HEK293 (cell line): ENCODE data around the gene CSF1.

ENCODE experiments used
- CTCF ChIA-PET: fragments of 350-600 bp; formaldehyde crosslinking; extraction: SDS; loops from one replicate; lab custom pipeline; 2021; ENCODE audit warnings: antibody characterized with exemption; lab: Yijun Ruan, JAX
- POLR2A ChIA-PET: fragments of 300-600 bp; formaldehyde crosslinking; extraction: SDS; loops from one replicate; lab custom pipeline; 2020; ENCODE audit warnings: antibody characterized with exemption, inconsistent platforms; lab: Yijun Ruan, JAX
- H3K27ac ChIP-seq: fragments of 200-500 bp; sonication (Bioruptor generic); 2 replicates; pipeline ENCODE4 v1.5.1; 2014; ENCODE audit warnings: low read depth, low read length, control low read depth, inconsistent platforms; ENCODE audit errors: extremely low read depth
- H3K36me3 ChIP-seq, 2 experiments: fragments of 200-500 bp in 1 of 2; sonication (Bioruptor generic) in 1 of 2; 1 replicate in 1 of 2; 2 replicates in 1 of 2; pipeline ENCODE4 v1.5.1; 2014 to 2017; ENCODE audit warnings: inconsistent platforms in 2 of 2, low read length in 2 of 2; ENCODE audit not compliant: control insufficient read depth in 2 of 2, insufficient read depth in 1 of 2
- H3K4me1 ChIP-seq: fragments of 200-500 bp; sonication (Bioruptor generic); 2 replicates; pipeline ENCODE4 v1.5.1; 2014; ENCODE audit warnings: mild to moderate bottlenecking, low read length, inconsistent platforms; ENCODE audit not compliant: control insufficient read depth, insufficient read depth
- H3K4me3 ChIP-seq: 2 replicates; pipeline ENCODE4 v1.5.1; 2011; ENCODE audit warnings: low read depth, mild to moderate bottlenecking, control low read depth, low read length, moderate library complexity
- H3K9me3 ChIP-seq: fragments of 200-500 bp; sonication (Bioruptor generic); 2 replicates; pipeline ENCODE4 v1.5.1; 2014; ENCODE audit warnings: low read depth, low read length, inconsistent platforms; ENCODE audit not compliant: control insufficient read depth, insufficient read depth
- BCL11A ChIP-seq: fragments of 450-650 bp; formaldehyde crosslinking; IDR thresholded peaks from 2 replicates; pipeline ENCODE4 v1.5.1; 2016; ENCODE audit warnings: low read depth, missing biosample characterization, missing genetic modification characterization
- HOXA7 ChIP-seq: sonication (generic); formaldehyde crosslinking; IDR thresholded peaks from 2 replicates; pipeline ENCODE4 v1.8.1; 2022; ENCODE audit warnings: missing genetic modification reagents, borderline replicate concordance
- KLF16 ChIP-seq: fragments of 450-650 bp; formaldehyde crosslinking; IDR thresholded peaks from 2 replicates; pipeline ENCODE4 v1.5.1; 2017; ENCODE audit warnings: missing biosample characterization, missing genetic modification characterization
- SALL2 ChIP-seq: fragments of 450-650 bp; formaldehyde crosslinking; IDR thresholded peaks from 2 replicates; pipeline ENCODE4 v1.5.0; 2017; ENCODE audit warnings: missing biosample characterization, mild to moderate bottlenecking, missing genetic modification characterization, borderline replicate concordance
- TRIM28 ChIP-seq: IDR thresholded peaks from 2 replicates; pipeline ENCODE4 v1.6.1; 2011; ENCODE audit warnings: low read length, control low read depth, borderline replicate concordance
- WT1 ChIP-seq: fragments of 450-650 bp; formaldehyde crosslinking; IDR thresholded peaks from 2 replicates; pipeline ENCODE4 v1.5.1; 2016; ENCODE audit warnings: missing biosample characterization, missing genetic modification characterization
- ZBTB48 ChIP-seq: fragments of 450-650 bp; formaldehyde crosslinking; IDR thresholded peaks from 2 replicates; pipeline ENCODE4 v1.5.1; 2016; ENCODE audit warnings: missing biosample characterization, missing genetic modification characterization
- ZFP41 ChIP-seq: fragments of 450-650 bp; formaldehyde crosslinking; IDR thresholded peaks from 2 replicates; pipeline ENCODE4 v1.5.1; 2016; ENCODE audit warnings: missing biosample characterization, missing genetic modification characterization, borderline replicate concordance
- ZNF112 ChIP-seq: fragments of 450-650 bp; formaldehyde crosslinking; IDR thresholded peaks from 2 replicates; pipeline ENCODE4 v1.5.0; 2017; ENCODE audit warnings: missing biosample characterization, missing genetic modification characterization
- ZNF169 ChIP-seq: fragments of 450-650 bp; formaldehyde crosslinking; IDR thresholded peaks from 2 replicates; pipeline ENCODE4 v1.5.1; 2016; ENCODE audit warnings: missing biosample characterization, missing genetic modification characterization
- ZNF19 ChIP-seq: fragments of 450-650 bp; formaldehyde crosslinking; IDR thresholded peaks from 2 replicates; pipeline ENCODE4; 2016; ENCODE audit warnings: missing biosample characterization, missing genetic modification characterization, low read depth
- ZNF24 ChIP-seq: fragments of 450-650 bp; formaldehyde crosslinking; IDR thresholded peaks from 2 replicates; pipeline ENCODE4 v1.5.1; 2016; ENCODE audit warnings: missing biosample characterization, missing genetic modification characterization
- ZNF324 ChIP-seq: fragments of 450-650 bp; formaldehyde crosslinking; IDR thresholded peaks from 2 replicates; pipeline ENCODE4 v1.5.1; 2016; ENCODE audit warnings: missing biosample characterization, missing genetic modification characterization
- ZNF394 ChIP-seq: fragments of 450-650 bp; formaldehyde crosslinking; IDR thresholded peaks from 2 replicates; pipeline ENCODE4 v1.5.1; 2016; ENCODE audit warnings: missing biosample characterization, missing genetic modification characterization, mild to moderate bottlenecking, moderate library complexity, borderline replicate concordance
- ZNF555 ChIP-seq: fragments of 450-650 bp; formaldehyde crosslinking; conservative IDR thresholded peaks from 2 replicates; pipeline ENCODE4 v1.5.1; 2017; ENCODE audit warnings: missing biosample characterization, mild to moderate bottlenecking, missing genetic modification characterization, inconsistent platforms
- ZNF600 ChIP-seq: fragments of 450-650 bp; formaldehyde crosslinking; IDR thresholded peaks from 2 replicates; pipeline ENCODE4 v1.5.1; 2016; ENCODE audit warnings: missing biosample characterization, missing genetic modification characterization
- ZNF610 ChIP-seq: fragments of 450-650 bp; formaldehyde crosslinking; IDR thresholded peaks from 2 replicates; pipeline ENCODE4 v1.5.1; 2016; ENCODE audit warnings: missing biosample characterization, missing genetic modification characterization, borderline replicate concordance
- ZNF792 ChIP-seq: fragments of 450-650 bp; formaldehyde crosslinking; IDR thresholded peaks from 2 replicates; pipeline ENCODE4 v1.5.1; 2016; ENCODE audit warnings: missing biosample characterization, missing genetic modification characterization
- TF ChIP-seq, protein P1 (sequence below): fragments of 450-650 bp; formaldehyde crosslinking; IDR thresholded peaks from 2 replicates; pipeline ENCODE4 v1.5.1; 2016; ENCODE audit warnings: missing biosample characterization, missing genetic modification characterization
- TF ChIP-seq, protein P2 (sequence below): fragments of 450-650 bp; formaldehyde crosslinking; IDR thresholded peaks from 2 replicates; pipeline ENCODE4 v1.5.1; 2016; ENCODE audit warnings: missing biosample characterization, missing genetic modification characterization
- TF ChIP-seq, protein P3 (sequence below): fragments of 450-650 bp; formaldehyde crosslinking; IDR thresholded peaks from 2 replicates; pipeline ENCODE4 v1.5.1; 2017; ENCODE audit warnings: missing biosample characterization, missing genetic modification characterization
- TF ChIP-seq, protein P4 (sequence below): fragments of 450-650 bp; IDR thresholded peaks from 2 replicates; pipeline ENCODE4 v1.5.1; 2018; ENCODE audit warnings: missing biosample characterization, mild to moderate bottlenecking, missing genetic modification characterization

CSF1 gene

DNA sequence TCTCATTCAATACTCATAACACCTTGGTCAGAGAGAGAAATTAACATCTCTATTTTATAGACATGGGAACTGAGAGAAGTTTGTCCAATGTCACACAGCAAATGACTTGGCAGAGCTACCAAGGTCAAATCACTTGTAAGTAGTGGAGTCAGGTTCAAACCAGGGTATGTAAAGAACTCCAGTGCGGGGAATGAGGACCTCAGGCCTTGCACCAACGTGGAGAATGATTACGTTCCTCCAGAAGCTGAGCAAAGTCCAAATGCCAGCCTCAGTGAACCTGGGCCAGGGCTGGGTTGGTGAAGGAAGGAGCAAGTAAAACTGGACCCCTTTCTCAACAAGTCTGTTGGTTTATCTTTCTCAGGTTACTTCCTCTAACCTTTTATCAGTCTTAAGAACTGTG is 1.8 kb upstream of the CSF1 start (continued):
- TF ChIP-seq, protein P1, sequence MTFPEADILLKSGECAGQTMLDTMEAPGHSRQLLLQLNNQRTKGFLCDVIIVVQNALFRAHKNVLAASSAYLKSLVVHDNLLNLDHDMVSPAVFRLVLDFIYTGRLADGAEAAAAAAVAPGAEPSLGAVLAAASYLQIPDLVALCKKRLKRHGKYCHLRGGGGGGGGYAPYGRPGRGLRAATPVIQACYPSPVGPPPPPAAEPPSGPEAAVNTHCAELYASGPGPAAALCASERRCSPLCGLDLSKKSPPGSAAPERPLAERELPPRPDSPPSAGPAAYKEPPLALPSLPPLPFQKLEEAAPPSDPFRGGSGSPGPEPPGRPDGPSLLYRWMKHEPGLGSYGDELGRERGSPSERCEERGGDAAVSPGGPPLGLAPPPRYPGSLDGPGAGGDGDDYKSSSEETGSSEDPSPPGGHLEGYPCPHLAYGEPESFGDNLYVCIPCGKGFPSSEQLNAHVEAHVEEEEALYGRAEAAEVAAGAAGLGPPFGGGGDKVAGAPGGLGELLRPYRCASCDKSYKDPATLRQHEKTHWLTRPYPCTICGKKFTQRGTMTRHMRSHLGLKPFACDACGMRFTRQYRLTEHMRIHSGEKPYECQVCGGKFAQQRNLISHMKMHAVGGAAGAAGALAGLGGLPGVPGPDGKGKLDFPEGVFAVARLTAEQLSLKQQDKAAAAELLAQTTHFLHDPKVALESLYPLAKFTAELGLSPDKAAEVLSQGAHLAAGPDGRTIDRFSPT (tag by site-specific recombination), result no peak
- TF ChIP-seq WT1 (tag by site-specific recombination) (no peak), TRIM28 (no peak), ZNF24 (tag by site-specific recombination) (no peak), ZNF324 (tag by site-specific recombination) (no peak), ZNF394 (tag by site-specific recombination) (no peak), KLF16 (tag by site-specific recombination) (no peak), ZNF610 (tag by site-specific recombination) (no peak), ZNF792 (no peak)
- TF ChIP-seq, protein P2, sequence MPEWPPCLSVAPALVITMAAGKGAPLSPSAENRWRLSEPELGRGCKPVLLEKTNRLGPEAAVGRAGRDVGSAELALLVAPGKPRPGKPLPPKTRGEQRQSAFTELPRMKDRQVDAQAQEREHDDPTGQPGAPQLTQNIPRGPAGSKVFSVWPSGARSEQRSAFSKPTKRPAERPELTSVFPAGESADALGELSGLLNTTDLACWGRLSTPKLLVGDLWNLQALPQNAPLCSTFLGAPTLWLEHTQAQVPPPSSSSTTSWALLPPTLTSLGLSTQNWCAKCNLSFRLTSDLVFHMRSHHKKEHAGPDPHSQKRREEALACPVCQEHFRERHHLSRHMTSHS (tag by site-specific recombination), result no peak

DNA sequence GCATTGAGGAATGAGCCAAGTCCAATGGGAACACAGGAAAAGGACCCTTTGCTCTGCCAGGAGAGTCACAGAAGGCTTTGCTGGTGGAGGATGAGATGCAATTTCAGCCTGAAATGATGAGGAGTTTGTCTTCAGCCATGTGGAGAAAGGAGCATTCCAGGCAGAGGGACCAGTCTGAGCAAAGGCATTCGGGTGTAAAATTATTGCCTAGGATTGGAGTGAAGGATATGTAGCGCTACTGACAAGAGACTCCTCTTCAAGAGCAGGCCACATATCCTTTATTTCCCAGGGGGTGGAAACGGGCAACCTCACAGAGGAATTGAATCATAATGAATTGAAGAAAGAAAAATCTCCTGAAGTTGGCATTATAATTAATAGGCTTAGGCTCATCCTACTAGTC is 1.1 kb upstream of the CSF1 start:
- CTCF ChIA-PET, result no interaction called here
- H3K27ac ChIP-seq, result no peak overlapping the region
- H3K4me1 ChIP-seq, result peaks cover 3% of the 10 kb centered on the region; the same call in 1 of the 2 replicates
- no peaks in the 10 kb centered on the region for H3K9me3 ChIP-seq
- TF ChIP-seq, protein P3, sequence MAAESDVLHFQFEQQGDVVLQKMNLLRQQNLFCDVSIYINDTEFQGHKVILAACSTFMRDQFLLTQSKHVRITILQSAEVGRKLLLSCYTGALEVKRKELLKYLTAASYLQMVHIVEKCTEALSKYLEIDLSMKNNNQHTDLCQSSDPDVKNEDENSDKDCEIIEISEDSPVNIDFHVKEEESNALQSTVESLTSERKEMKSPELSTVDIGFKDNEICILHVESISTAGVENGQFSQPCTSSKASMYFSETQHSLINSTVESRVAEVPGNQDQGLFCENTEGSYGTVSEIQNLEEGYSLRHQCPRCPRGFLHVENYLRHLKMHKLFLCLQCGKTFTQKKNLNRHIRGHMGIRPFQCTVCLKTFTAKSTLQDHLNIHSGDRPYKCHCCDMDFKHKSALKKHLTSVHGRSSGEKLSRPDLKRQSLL (tag by site-specific recombination), result no peak
- TF ChIP-seq SALL2 (tag by site-specific recombination), result no peak
- TF ChIP-seq ZNF169, result no peak
- TF ChIP-seq ZNF19 (tag by site-specific recombination), result no peak
- no peak for TF ChIP-seq ZNF600 (tag by site-specific recombination)
- TF ChIP-seq BCL11A (tag by site-specific recombination), result no peak
- TF ChIP-seq ZNF112 (tag by site-specific recombination), result no peak
- TF ChIP-seq ZNF555 (tag by site-specific recombination), result no peak
- TF ChIP-seq, protein P4, sequence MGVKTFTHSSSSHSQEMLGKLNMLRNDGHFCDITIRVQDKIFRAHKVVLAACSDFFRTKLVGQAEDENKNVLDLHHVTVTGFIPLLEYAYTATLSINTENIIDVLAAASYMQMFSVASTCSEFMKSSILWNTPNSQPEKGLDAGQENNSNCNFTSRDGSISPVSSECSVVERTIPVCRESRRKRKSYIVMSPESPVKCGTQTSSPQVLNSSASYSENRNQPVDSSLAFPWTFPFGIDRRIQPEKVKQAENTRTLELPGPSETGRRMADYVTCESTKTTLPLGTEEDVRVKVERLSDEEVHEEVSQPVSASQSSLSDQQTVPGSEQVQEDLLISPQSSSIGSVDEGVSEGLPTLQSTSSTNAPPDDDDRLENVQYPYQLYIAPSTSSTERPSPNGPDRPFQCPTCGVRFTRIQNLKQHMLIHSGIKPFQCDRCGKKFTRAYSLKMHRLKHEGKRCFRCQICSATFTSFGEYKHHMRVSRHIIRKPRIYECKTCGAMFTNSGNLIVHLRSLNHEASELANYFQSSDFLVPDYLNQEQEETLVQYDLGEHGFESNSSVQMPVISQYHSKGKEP (tag by site-specific recombination), result no peak
- no peak for TF ChIP-seq ZFP41
- TF ChIP-seq HOXA7 (CRISPR knock-in tag), result no peak
- TF ChIP-seq ZBTB48 (tag by site-specific recombination), result no peak
- TF ChIP-seq, all 188 proteins: peak for 0
- POLR2A ChIA-PET, result no interaction called here
- no peak overlapping the region for H3K4me3 ChIP-seq
- H3K36me3 ChIP-seq, result peaks cover 0 to 13% of the 10 kb centered on the region in 2 experiments; a peak in 1 of 3 replicates
